ENCODE results near the gene ETFDH.

The ETFDH gene

GRCh38 chr4:158758703-158759102, 86.6 kb downstream of the ETFDH start:
- no peak overlapping the region for H3K4me3 ChIP-seq (ENCODE audit: control insufficient read depth, low read depth, low read length)
- TF ChIP-seq CTCF (IDR thresholded peaks at IDR 0.05; ENCODE audit: control insufficient read depth, insufficient read depth, low read depth, low read length, missing control alignments), result no peak
- no peak for DNase-seq (ENCODE audit: low read depth)

Data from AG09309 (cell line).